Activated T-helper 9 cell treated with anti-CD3 and anti-CD28 coated beads, Interleukin-2, amount 50 U/mL, for 16 hours (primary cell): ENCODE data around the gene IMPACT.

Experiments used
- DNase-seq: peaks from one replicate; pipeline ENCODE4 v3.0.0-alpha.2; 2020; ENCODE audit warnings: low read depth

Gene IMPACT

DNA sequence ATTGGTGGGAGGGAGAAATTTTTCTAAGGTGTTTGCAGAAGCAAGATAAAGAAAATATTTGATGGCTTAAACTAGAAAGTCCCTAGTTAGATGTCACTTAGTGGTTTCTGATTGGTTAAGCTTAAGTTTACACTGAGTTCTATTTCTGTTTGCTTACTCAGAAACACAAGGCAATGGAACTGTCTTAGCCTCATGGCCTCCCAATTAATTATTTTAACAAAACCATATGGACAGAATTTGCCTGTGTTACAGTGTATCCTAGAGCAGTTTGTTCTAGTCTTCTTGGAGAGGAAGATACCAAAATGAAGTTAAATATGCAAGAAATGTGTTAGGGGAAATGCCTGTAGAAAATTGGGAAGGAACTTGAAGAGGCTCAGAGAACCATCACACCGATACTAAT lies 4.6 kb upstream of the IMPACT start:
- no peak for DNase-seq

DNA sequence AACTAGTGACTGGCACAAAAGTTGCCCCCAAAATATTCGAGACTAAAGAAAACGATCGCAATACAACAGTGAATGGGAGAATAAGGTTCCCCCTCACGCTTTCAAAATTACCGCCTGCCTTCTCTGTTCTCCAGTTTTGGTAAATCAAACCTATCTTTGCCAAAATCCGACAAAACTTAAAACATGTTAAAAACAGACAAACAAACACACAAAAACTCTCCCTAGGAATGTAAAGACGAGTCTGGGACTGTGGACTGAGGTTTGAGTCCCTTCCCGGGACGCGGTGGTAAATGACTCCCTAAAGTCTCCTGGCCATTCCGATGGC lies 435 bp upstream of the IMPACT start:
- DNase-seq: no peak

DNA sequence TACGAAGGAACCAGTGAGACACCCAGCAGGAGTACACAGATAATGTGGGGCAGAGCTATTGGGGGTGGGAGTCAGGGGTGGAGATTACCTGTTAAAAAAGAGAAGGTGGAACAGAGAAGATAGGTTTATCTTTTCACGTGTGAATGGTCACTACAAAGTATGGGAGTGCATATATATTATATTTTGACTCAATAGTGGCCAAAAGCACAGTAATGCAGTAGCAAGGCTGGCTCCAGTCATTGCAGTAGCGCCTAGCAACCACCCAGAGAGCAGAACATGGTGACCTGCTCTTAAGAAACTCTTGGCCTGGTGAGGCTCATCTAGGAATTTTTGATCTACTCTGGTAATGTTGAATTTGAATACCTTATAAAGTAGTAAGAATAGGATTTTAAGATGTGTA lies 1.0 kb downstream of the IMPACT start:
- no peak for DNase-seq

DNA sequence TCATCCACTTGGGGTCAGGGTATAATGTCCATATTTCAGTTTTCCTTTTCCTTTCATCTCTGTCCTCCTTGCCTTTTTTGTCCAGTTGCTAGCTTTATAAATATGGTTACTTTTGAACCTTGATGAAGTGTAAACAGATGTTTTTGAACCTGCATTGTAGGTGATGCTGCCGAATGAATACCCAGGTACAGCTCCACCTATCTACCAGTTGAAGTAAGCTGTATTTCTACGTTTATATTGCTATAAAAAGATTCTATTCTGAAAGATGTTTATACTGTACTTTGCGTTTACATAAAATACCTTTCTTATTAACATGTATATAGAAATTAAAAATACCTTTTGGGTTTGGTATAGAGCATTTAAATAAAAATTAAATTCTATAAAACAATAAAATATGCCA lies 2.2 kb downstream of the IMPACT start:
- no peak for DNase-seq

DNA sequence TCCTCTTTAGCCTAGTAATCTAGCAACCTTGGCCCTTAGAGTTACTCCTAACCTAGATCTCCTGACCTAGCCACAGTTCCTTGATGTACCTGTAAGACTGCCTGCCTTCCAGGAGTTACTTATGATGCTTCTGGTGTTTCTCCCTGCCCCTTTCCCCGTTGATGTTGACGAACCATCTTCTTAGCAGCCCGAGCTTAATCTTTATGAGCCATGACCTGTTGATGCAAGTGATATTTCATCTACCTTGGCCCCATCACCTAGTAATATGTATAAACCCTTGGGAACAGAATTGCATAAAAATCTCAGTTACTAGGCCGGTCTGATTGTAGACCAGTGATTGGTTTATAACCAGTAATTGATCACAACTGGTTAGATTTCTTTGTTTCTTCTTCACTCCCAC lies 2.7 kb downstream of the IMPACT start:
- DNase-seq: no peak

DNA sequence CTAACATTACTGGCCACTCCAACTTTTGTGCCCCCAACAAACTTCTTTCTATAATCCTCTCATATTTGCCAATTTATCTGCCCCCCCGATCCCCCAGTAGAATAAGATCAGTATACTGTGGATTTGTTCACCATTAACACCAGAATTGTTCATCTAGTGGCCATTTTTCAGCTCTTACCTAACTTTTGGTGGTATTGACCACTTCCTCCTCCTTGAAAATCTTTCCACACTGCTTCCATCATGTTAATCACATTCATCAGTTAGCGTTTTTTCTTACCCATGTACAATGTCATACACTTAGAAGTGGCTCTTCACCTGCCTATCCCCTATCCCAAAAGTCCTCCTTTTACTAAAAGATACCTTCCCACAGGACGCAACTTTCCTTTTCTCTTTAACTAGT lies 6.1 kb downstream of the IMPACT start:
- no peak for DNase-seq

DNA sequence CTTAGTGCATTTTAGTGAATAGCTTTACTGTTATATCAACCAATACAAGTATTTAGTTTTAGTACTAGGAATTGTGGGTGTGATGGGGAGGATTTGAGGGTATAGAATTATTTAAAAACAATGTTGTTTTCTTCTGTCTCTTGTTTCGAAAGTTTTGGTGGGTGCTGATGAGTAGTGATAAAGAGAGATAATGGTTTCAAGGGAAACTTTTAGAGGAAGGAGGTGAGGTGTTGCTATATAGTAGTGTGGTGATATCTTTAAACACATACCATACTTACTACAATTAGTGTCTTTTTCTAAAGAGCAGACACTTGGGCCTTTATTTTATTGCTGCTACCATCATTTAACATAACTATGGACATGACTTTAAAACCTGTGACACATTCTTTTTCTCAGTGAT lies 10.5 kb downstream of the IMPACT start:
- DNase-seq: no peak

DNA sequence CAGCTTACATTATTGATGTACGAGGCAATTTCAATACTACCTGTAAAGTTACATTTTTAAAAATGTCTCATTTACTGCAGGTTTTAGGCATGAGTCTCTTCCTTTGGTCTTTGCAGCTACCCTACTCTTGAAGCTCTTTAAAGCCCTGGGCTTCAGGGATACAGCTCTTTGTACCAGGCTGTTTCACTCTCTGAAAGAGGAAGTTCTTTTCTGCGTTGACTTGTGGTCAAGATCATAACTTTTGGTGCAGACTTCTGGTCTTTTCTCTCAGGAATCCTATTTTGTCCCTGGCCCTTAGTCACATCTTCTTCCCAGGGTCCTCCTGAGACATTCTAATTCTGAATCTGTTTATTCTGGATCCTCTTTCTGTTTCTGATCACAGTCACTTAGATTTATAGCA lies 17.4 kb downstream of the IMPACT start:
- DNase-seq: no peak

DNA sequence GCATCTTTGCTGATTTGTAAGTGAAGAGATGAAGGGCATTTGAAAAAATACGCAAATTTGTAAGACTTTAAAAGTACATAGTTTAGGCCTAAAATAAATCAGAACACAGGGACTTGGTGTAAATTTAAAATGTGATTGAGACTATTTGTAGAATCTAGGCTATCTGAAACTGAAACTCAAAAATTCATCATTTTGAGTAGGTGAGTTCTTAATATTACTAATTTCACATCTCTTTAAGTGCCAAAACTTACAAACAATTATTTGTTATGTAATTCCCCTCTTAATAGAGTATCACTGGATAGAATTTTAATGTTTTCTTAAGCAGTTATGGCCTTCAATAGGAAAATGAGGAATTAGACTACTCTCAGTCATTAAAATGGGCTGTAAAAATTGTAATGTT lies 20.0 kb downstream of the IMPACT start:
- no peak for DNase-seq

DNA sequence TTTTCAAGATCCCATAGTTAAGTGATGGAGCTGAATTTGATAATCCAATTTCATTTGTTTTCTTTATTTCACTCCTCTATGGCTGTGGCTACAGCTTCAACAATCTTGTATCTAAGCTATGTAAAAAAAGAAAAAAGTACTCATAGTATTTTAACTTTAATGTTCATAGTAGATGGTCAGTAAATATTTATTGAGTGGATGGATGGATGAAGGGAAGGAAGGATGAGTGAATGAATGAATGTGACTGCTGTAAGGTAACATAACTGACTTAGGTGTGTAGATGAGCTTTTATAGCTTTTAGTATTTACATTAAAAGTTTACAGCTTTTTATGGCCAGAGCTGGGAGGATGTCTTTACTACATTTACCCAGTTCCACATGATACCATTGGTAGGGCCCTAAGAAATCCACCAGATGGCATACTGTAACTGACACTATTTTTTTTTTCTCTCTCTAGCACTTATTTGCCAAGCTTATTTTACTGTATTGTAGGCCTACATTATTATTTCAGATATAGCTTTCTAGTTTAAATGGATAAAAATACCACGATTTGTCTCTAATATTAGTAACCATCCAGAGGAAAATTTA lies 20.6 kb downstream of the IMPACT start:
- no peak for DNase-seq

DNA sequence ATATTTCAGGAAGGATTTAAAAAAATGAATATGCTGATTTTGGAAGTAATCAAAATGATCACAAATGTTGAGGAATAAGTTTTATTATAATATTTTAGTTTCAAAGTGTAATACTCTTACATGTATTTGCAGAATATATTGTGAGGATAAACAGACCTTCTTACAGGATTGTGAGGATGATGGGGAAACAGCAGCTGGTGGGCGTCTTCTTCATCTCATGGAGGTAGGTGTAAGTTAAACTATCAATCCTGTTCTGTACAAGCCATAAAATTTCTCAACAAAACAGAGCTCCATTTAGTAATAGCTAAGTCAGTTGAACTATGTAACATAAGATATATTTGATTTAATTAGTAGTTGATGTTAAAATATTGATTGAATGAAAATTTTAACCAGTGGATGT lies 21.5 kb downstream of the IMPACT start:
- DNase-seq: no peak

DNA sequence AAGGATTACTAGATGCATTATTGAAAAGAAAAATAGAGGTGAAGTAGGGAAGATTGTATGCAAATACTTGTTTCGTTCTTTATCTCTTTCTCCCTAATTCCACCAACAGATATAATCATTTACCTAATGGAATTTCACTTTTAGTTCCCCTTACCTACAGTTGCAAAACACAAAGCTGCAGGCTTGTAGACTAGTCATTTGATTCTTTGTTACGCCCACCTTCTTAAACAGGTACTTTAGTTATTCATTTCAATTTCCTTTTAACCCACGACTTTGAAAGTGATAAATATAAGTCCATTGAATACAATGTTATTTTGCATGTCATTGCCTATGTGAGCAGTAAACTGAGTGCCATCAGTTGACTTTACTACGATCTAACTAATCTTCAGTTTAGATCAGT lies 30.1 kb downstream of the IMPACT start:
- no peak for DNase-seq

DNA sequence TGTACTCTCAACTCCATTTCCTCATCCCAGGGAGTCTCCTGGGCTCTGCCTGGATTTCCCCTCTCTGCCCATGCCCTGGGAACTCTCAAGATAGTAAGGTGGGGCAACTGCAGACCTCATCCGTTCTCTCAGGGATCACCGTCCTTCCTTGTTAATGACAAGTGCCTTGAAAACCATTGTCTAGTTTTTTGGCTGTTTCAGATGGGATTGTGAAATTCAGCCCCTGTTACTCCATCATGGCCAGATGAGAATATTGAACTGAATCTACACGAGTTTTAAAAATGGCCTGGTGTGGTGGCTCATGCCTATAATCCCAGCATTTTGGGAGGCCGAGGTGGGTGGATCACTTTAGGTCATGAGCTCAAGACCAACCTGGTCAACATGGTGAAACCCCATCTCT lies 33.3 kb downstream of the IMPACT start:
- no peak for DNase-seq

DNA sequence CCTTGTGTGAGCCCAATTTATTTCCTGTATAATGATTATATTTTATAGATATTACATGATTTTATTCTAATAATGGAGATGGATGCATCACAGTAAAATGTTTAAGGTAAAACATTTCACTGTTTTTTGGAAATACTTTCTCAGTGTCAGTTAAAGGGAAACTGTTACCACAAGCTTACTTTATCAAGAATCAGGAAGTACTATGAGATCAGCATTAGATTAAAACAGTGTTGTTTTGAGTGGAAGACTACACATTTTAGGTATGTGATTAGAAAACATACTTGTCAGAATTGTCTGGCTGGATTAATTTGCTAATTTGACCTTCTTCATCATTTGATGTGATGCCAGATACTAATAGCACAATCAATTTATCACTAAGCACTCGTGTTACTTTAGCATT lies 33.9 kb downstream of the IMPACT start, which contains the start of gene HRH4:
Gene HRH4, plus strand, starts transcription at position 250 of the 400 bp plus-strand sequence. Its CDS starts 92 bp downstream, at position 342.
- DNase-seq: no peak

DNA sequence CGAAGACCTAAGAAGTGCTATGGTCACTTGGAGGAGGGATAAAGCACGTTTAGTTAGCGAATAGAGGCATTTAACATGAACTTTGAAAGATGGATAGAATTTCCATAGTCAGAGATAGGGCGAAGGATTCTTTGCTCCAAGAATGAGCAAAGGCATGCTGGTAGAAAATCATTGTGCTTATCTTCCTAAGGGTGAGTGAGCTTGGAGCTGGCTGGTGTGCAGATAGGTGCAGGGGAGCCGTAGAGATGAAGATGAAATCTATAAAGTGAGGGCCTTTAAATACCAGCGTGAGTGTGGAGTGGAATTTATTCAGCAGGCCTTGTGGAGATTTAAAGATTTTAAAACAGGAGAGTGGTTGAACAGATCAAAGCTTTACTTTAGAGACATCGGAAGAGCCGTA lies 35.5 kb downstream of the IMPACT start:
- no peak for DNase-seq

DNA sequence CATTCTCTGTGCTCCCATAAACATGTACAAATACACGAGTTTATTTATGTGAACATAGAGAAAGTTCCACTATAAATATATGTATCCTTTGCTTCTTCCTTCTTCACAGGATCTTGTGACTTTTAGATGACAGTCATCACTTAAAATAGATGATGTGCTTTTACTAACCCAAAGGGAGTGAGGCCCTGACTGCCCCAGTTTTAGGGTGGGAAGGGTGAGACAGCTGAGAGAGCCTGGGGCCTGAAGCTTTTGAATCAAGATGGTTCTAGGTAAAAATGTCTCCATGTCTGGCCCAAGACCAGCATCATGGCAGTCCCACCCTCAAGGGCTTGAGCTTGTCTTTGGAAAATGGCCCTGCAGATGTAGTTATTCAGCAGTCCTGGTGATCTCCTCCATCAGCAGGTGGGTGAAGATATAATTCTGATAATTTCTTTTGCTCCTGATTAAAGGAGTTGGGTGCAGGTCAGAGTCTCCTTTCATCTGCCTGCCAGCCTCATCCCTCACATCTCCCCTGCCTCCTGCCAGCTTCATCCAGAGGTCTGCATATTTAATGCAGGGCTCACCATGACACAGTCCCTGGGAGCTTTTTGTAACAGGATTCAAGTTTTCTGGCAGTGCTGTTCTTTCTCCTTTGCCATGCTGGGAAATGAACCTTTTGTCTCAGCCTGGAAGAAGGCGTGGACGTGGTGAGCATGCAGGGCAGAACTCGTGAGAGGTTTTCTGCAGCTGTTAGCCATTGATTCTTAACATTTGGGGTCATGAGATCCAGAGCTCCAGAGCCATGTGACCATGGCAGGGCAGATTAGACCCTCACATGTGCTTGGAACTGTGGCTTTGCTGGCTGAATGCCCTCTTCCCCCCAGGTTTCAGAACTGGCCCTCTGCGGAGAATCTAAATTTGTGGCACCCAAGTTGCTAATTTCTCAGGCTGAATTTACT lies 36.6 kb downstream of the IMPACT start:
- no peak for DNase-seq

DNA sequence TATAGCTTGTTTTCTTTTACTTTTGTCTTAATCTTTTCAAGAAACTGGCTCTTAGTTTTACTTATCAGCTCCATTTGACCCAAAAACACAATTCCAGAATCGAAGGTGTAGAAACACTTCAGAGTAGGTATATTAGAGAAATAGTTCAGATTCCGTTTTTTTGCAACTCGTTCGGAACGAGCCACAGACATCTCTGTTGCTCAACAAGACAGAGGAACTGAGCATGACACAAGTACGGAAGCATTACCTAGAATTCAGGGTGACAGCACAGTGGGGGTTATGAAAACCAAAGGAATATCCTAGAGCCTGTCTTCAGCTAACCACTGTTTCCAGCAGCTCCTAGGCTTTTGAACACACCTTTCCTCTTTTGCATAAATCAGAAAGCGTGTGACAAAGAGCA lies 39.0 kb downstream of the IMPACT start:
- no peak for DNase-seq

DNA sequence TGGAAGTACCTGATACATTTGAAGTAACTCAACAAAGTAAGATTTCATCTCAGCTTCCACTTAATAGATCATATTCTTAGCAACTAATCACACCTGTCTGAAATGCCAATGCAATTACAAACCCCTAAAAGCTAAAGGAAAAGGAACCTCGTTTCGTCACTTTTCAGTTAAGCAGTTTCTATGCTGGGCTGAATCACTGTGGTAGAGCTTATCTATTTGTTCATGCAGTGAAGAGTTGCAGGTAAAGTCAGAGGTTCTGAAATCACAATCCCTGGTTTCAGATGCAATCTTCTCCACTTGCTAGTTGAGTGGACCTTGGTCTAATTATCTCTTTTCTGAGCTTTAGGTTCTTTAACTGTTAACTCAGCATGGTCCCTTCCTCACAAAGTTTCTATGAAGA lies 40.3 kb downstream of the IMPACT start:
- no peak for DNase-seq

DNA sequence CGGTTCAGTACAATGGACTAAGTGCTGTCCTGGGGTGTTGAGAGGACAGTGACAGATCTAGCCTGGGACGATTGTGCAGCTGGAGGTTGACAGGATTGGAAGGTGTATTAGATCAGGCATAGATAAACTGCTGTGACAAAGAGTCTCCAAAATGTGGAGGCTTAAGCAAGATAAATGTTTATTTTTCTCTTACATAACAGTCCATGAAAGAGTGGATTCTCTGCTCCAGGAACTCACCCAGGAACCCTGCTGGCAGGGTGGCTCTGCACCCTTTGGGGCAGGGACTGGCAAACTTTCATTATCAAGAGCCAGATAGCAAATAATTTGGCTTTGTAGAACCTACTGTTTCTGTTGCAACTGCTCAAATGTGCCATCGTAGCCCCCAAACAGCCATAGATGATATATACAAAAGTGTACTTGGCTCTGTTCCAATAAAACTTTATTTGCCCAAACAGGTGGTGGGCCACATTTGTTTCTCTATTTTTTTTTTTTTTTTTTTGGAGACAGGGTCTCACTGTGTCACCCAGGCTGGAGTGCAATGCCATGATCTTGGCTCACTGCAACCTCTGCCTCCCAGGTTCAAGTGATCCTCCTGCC lies 43.6 kb downstream of the IMPACT start:
- no peak for DNase-seq

DNA sequence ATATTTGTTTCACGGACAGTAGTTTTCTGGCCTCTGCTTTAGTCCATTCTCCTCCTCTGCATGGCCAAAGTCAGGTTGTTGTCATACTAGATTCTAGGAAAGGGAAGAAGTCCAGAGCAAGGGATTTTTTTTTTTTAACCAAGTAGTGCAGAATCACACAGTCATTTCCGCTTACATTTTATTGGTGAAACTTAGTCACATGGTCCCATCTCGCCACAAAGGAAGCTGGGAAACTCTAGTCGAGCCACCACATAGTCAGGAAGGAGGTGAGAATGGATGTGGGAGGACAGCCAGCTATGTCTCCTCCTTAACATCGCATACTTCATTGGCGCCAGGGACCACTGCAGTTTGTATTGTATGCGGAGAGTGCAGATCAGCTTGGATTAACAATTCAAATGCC lies 44.3 kb downstream of the IMPACT start:
- no peak for DNase-seq

DNA sequence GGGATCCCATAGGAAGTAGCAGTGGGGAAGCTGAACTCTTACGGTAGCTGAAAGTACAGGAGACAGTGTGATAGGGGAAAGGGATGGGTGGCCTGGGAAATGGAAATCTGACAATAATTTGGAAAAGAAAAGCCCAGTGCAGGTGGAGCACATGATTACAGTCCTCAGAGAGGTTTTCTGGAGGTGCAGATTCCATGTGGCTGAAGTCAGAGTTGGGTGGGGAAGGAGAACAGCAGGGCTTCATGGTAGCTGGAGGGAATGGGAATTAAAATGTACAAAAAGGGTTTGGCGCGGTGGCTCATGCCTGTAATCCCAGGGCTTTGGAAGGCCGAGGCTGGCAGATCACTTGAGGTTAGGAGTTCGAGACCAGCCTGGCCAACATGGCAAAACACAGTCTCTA lies 46.1 kb downstream of the IMPACT start:
- DNase-seq: no peak

DNA sequence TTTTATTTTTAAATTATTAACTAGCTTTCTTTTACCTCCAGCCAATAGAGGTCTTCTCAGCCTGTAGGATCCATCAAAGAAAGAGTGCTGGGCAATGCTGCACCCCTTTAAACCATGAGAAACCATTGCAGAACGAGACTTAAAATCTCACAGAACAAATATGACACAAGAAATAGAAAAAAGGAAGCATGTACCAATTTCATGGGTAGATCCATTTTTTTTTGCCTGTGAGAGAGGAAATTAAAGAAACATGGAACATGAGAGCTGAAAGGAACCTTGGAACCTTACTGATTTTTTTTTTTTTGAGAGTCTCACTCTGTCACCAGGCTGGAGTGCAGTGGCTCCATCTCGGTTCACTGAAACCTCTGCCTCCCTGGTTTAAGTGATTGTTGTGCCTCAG lies 47.9 kb downstream of the IMPACT start:
- no peak for DNase-seq

DNA sequence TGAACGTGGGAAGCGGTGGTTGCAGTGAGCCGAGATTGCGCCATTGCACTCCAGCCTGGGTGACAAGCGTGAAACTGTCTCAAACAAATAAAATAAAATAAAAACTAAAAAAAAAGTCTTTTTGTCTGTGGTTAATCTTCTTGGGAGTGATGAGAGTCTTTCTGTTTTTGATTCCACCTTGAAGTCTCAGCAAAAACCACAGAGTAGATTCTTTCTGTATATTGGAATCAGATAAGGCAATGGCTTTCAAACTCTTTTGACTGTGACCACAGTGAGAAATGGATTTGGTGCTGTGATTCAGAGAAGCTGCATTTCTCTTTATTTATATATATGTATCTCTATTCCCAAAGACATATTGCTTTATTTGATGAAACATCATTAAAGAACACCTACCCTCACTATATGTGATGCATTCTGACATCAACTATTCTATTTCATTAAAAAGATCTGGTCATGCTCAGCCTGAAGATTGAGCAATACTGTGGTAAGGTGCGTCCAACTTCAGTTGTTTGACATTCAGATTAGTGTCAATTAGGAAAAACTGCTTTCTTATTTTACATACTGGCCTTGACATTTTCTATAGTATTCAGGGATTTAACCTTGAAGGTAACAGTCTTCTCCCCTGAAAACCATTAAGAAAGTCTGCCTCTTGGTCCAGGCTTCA lies 49.6 kb downstream of the IMPACT start:
- DNase-seq: no peak
